Lower leg skin (tissue), 3 donors: ENCODE data around the gene DAAM2.

Experiments
- CTCF ChIP-seq, 3 donors: fragments of 450-650 bp; IDR thresholded peaks; one replicate each; pipeline ENCODE4 v1.5.1; 2016; ENCODE audit warnings: antibody characterized with exemption in 3 of 3, mild to moderate bottlenecking in 3 of 3, moderate library complexity in 2 of 3
- POLR2A ChIP-seq, 2 donors: fragments of 450-650 bp; IDR thresholded peaks; one replicate each; pipeline ENCODE4 v1.6.1; 2016 to 2017; ENCODE audit warnings: antibody characterized with exemption in 2 of 2, mild to moderate bottlenecking in 1 of 2, moderate library complexity in 1 of 2

GRCh38 chr6:39819228-39819627 lies 27.1 kb downstream of the DAAM2 start:
- TF ChIP-seq POLR2A (IDR thresholded peaks at IDR 0.05) (no peak), CTCF (IDR thresholded peaks at IDR 0.05) (no peak)
